ENCODE data around the gene CNKSR3.

GRCh38 chr6:154378518-154378917 lies 132.0 kb downstream of the CNKSR3 start:
- no peak for TF ChIP-seq CTCF (IDR thresholded peaks at IDR 0.05; ENCODE audit: borderline replicate concordance, extremely low read depth, low read length, poor library complexity, severe bottlenecking)
- TF ChIP-seq EZH2 (IDR thresholded peaks at IDR 0.05; ENCODE audit: borderline replicate concordance, low read depth, low read length, severe bottlenecking) = no peak

All from DND-41 (cell line).